ENCODE data around the gene DCTN2.
"Not testable (repeated sequence)": the region's sequence is repeated elsewhere in the genome, so short reads cannot be mapped to it uniquely, and the experiment has no call there.

DNA sequence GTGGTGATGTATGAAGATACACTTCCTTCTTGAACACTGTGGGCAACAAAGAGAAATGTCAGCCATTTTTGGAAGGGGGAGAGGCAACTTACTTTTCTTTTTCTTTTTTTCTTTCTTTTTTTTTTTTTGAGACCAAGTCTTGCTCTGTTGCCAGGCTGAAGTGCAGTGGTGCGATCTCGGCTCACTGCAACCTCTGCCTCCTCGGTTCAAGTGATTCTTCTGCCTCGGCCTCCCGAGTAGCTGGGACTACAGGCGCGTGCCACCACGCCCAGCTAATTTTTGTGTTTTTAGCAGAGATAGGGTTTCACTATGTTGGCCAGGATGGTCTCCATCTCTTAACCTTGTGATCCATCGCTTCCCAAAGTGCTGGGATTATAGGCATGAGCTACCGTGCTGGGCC is 29.3 kb downstream of the DCTN2 start:
- TF ChIP-seq, protein P1, sequence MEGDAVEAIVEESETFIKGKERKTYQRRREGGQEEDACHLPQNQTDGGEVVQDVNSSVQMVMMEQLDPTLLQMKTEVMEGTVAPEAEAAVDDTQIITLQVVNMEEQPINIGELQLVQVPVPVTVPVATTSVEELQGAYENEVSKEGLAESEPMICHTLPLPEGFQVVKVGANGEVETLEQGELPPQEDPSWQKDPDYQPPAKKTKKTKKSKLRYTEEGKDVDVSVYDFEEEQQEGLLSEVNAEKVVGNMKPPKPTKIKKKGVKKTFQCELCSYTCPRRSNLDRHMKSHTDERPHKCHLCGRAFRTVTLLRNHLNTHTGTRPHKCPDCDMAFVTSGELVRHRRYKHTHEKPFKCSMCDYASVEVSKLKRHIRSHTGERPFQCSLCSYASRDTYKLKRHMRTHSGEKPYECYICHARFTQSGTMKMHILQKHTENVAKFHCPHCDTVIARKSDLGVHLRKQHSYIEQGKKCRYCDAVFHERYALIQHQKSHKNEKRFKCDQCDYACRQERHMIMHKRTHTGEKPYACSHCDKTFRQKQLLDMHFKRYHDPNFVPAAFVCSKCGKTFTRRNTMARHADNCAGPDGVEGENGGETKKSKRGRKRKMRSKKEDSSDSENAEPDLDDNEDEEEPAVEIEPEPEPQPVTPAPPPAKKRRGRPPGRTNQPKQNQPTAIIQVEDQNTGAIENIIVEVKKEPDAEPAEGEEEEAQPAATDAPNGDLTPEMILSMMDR (conservative IDR thresholded peaks at IDR 0.05; ENCODE audit: low read depth, low read length) = not testable (repeated sequence)
- not testable (repeated sequence) for TF ChIP-seq EZH2 (IDR thresholded peaks at IDR 0.05; ENCODE audit: borderline replicate concordance, low read depth, low read length, poor library complexity, severe bottlenecking)

Data from A673 (cell line).